DOHH2 (cell line): ENCODE results near the gene IL1R1.

Experiments
- EZH2phosphoT487 ChIP-seq: fragments of 200-600 bp; sonication (generic); IDR thresholded peaks from 2 replicates; pipeline ENCODE4 v1.6.1; 2017; ENCODE audit warnings: borderline replicate concordance, mild to moderate bottlenecking, antibody characterized with exemption, low read length, moderate library complexity, mixed read lengths
- TF ChIP-seq, protein P1 (sequence below): fragments of 200-600 bp; sonication (generic); IDR thresholded peaks from one replicate; pipeline ENCODE4 v1.5.1; 2014; ENCODE audit warnings: antibody characterized with exemption, mild to moderate bottlenecking, low read depth, low read length; ENCODE audit not compliant: poor library complexity, severe bottlenecking

DNA sequence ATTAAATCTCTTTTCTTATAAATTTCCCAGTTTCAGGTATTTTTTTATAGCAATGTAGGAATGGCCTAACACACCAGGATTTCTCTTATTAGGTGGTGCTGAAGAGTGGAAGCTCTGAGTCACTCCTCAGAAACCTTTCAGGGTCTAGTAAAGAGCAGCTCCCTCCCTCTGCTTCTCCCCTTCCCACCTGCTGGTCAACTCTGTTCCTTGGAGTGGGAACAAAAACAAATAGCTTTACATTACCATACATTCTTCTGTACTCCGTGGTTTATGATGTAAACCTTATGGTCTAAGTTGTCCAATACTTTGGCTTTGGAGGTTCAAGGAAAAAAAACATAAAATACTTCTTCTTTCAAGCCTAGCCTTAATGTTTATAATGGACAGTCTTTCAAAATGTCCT, 2.7 kb upstream of the IL1R1 start:
- TF ChIP-seq, protein P1, sequence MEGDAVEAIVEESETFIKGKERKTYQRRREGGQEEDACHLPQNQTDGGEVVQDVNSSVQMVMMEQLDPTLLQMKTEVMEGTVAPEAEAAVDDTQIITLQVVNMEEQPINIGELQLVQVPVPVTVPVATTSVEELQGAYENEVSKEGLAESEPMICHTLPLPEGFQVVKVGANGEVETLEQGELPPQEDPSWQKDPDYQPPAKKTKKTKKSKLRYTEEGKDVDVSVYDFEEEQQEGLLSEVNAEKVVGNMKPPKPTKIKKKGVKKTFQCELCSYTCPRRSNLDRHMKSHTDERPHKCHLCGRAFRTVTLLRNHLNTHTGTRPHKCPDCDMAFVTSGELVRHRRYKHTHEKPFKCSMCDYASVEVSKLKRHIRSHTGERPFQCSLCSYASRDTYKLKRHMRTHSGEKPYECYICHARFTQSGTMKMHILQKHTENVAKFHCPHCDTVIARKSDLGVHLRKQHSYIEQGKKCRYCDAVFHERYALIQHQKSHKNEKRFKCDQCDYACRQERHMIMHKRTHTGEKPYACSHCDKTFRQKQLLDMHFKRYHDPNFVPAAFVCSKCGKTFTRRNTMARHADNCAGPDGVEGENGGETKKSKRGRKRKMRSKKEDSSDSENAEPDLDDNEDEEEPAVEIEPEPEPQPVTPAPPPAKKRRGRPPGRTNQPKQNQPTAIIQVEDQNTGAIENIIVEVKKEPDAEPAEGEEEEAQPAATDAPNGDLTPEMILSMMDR, result no peak
- TF ChIP-seq EZH2phosphoT487, result no peak
